ENCODE data around the gene RERGL.

DNA sequence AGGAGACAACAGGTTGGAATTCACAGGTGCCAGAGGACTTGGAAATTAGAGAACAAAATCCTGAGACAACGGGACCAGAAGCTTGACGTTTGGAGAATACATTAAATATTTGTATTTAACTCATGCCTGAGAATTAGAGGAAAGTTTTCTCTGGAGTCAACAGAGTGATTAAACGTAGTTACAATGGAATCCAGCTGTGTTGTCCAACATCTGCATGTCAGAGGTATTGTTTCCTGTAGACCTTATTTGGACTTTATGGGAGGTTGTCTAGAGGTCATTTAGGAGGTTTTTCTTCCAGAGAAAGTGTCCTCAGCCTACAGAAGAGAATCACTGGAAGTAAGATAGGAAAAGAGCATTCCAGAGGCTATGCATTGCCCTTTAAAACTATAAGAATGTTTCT, 45.1 kb upstream of the RERGL start:
- TF ChIP-seq, protein P1, sequence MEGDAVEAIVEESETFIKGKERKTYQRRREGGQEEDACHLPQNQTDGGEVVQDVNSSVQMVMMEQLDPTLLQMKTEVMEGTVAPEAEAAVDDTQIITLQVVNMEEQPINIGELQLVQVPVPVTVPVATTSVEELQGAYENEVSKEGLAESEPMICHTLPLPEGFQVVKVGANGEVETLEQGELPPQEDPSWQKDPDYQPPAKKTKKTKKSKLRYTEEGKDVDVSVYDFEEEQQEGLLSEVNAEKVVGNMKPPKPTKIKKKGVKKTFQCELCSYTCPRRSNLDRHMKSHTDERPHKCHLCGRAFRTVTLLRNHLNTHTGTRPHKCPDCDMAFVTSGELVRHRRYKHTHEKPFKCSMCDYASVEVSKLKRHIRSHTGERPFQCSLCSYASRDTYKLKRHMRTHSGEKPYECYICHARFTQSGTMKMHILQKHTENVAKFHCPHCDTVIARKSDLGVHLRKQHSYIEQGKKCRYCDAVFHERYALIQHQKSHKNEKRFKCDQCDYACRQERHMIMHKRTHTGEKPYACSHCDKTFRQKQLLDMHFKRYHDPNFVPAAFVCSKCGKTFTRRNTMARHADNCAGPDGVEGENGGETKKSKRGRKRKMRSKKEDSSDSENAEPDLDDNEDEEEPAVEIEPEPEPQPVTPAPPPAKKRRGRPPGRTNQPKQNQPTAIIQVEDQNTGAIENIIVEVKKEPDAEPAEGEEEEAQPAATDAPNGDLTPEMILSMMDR (IDR thresholded peaks at IDR 0.05; ENCODE audit: insufficient read depth, low read depth, low read length) = no peak
- no peak for TF ChIP-seq EZH2 (IDR thresholded peaks at IDR 0.05; ENCODE audit: insufficient read depth, low read length)
